Esophagus muscularis mucosa (tissue), 3 donors: Measurements from ENCODE around the gene SPATA13.

Source experiments
- POLR2A ChIP-seq: fragments of 450-650 bp; IDR thresholded peaks from one replicate; pipeline ENCODE4 v1.6.1; 2017; ENCODE audit warnings: antibody characterized with exemption, moderate library complexity, mild to moderate bottlenecking, low read depth
- POLR2AphosphoS5 ChIP-seq, 2 donors: sonication (generic); formaldehyde crosslinking; IDR thresholded peaks; one replicate each; pipeline ENCODE4 v1.6.1; 2017; ENCODE audit warnings: antibody characterized with exemption in 2 of 2
- TF ChIP-seq, protein P1 (sequence below), 3 experiments: fragments of 200-600 bp in 2 of 3; fragments of 450-650 bp in 1 of 3; sonication (generic) in 2 of 3; IDR thresholded peaks; one replicate each; pipeline ENCODE4 v1.5.1; 2017 to 2019; ENCODE audit warnings: antibody characterized with exemption in 3 of 3, mild to moderate bottlenecking in 2 of 3, moderate library complexity in 1 of 3

GRCh38 chr13:24142886-24143285 lies 17.6 kb upstream of the SPATA13 start:
- TF ChIP-seq POLR2AphosphoS5 (IDR thresholded peaks at IDR 0.05): no peak
- TF ChIP-seq POLR2A: no peak
- TF ChIP-seq, protein P1, sequence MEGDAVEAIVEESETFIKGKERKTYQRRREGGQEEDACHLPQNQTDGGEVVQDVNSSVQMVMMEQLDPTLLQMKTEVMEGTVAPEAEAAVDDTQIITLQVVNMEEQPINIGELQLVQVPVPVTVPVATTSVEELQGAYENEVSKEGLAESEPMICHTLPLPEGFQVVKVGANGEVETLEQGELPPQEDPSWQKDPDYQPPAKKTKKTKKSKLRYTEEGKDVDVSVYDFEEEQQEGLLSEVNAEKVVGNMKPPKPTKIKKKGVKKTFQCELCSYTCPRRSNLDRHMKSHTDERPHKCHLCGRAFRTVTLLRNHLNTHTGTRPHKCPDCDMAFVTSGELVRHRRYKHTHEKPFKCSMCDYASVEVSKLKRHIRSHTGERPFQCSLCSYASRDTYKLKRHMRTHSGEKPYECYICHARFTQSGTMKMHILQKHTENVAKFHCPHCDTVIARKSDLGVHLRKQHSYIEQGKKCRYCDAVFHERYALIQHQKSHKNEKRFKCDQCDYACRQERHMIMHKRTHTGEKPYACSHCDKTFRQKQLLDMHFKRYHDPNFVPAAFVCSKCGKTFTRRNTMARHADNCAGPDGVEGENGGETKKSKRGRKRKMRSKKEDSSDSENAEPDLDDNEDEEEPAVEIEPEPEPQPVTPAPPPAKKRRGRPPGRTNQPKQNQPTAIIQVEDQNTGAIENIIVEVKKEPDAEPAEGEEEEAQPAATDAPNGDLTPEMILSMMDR (IDR thresholded peaks at IDR 0.05): no peak
